ENCODE data around the gene SPATA19. TPM values are rescaled to one million over a fixed set of nuclear protein-coding genes. Genes with fewer than 3 reads are reported as not detected.

SPATA19 gene
- total RNA-seq, 1 donor from 2014 or later, result not detected

Other genes with a start within 250 kb of the SPATA19 start
- gene IGSF9B, start 111.5 kb upstream of the SPATA19 start, total RNA-seq, result 2.0 TPM
- 41.0 TPM for gene JAM3, start 223.6 kb upstream of the SPATA19 start, total RNA-seq

Data from skin of body (tissue), 1 donor.